Fibroblast of skin of right biceps (primary cell): Measurements from ENCODE around the gene KCNK13.
A peak's percentile ranks its signal among the peaks of the same experiment; 100 is the strongest.
"Not testable (repeated sequence)": the region's sequence is repeated elsewhere in the genome, so short reads cannot be mapped to it uniquely, and the experiment has no call there.

ENCODE experiments used
- DNase-seq: peaks from one replicate; pipeline ENCODE4 v3.0.0-alpha.2; 2013

The KCNK13 gene

DNA sequence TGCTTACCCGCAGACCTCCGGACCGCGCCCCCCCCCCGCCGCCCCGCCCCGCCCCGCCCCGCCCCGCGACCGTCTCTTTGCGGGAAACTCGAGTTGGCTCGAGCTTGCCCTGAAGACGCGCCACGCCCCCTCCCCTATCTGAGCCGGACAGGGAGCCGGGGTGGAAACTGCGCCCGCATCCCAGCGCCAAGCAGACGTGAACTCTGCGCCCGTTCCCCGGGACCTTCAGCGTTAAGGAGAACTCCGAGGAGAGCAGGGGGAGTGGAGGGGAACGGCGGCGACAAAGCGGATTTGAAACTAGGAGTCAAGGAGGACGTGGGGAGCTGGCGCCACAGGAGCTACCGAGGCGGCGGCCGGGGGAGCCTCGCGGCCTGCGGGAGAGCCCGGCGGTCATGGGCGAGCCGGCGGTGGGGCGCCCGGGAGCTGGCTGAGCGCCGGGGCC lies at the start of gene KCNK13:
KCNK13 (plus strand) TSS at position 310 of the 442 bp plus-strand sequence. CDS start 212 bp downstream, outside the sequence.
- peak; percentile 3 for DNase-seq

DNA sequence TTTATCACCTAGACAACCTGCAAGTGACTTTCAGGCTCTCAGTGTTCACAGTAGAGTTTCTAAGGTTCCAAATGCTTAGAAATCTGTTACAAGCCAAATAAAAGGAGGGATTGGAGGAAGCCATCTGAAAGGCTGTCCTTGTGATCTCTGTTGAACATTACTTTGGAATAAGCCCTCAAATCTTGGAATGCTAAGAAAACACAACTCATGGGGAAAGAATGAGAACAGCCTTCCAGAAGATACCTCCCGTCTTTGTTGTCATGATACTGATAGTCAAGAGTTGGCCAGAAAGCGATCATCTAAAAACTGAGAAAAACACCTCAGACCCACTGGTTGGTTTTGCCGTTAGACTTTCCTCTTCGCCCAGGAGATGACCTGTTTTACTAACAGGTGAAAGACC lies 44.4 kb upstream of the KCNK13 start:
- DNase-seq = peak; percentile 4

DNA sequence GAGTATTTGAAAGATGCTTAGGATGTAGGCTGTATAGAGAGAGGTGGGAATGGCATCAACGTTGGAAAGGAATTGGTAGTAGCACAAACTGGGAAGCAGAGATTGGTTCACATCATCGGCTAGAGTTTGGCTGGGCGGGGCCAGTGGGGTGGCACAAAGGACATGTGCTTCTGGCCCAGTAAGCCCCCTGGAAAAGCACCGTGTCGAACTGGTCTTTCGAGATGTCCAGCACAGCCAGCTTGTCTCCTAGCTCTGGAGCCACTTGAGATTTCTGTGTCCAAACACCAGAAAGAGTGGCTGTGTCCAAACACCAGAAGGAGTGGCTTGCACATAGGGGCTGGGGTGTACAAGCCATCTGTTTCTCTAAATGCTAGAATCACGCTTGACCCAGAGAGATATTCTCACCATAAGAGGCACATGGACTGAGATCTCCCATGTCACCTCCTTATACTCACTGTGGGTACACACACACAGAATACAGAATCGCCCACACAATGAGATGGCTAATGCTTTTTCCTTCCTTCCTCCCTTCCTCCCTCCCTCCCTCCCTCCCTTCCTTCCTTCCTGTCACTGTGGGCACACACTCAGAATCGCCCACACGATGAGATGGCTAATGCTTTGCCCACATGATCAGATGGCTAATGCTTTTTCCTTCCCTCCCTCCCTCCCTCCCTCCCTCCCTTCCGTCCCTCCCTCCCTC lies 41.8 kb upstream of the KCNK13 start:
- DNase-seq = no peak

DNA sequence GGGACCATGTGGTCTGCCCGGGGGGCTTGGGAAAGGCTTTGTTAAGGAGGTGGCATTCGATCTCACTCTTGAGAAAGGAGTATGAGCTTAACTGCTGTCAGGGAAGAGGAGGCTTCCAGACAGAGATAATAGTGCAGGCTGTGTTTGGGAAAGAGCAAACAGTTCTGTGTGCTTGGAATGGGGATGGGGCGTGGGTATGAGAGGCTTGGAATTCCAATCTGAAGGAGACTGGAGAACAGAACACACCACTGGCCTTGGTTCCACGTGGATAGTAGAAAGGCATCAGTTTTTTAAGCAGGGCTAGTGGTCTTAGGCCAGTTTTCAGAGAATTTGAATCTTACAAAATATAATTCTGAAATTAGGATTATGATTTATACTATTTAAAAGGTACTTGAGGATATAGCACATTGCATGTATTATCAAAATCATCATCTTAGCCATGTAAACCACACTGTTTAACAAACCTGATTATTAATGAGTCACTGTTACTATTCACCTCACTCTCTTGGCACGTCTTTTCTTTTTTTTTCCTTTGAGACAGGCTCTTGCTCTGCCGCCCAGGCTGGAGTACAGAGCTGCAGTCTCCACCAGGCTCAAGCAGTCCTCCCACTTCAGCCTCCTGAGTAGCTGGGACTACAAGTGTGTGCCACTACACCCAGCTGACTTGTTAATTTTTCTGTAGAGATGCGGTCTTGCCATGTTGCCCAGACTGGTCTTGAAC lies 38.5 kb upstream of the KCNK13 start:
- no peak for DNase-seq

DNA sequence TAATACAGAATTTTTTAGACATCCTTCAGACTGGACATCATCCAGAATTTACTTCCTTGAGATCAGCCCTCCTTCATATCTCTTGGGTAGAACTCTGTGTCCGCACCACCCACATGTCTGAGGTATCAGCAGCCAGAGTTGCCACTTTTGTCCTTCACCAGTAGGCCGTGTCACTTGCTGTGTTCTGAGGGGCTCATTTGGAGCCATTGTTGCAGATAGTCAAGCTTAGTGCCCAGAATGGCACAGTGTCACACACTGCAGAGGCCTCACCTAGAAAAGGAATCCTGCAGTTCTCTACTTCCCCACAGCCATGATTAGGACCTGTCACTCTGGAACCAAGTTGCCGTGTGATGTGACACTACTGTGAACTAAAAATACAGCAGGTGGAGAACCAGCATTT lies 36.9 kb upstream of the KCNK13 start:
- no peak for DNase-seq

DNA sequence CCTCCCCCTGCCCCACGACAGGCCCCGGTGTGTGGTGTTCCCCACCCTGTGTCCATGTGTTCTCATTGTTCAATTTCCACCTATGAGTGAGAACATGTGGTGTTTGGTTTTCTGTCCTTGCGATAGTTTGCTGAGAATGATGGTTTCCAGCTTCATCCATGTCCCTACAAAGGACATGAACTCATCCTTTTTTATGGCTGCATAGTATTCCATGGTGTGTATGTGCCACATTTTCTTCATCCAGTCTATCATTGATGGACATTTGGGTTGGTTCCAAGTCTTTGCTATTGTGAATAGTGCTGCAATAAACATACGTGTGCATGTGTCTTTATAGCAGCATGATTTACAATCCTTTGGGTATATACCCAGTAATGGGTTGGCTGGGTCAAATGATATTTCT lies 35.2 kb upstream of the KCNK13 start:
- not testable (repeated sequence) for DNase-seq

DNA sequence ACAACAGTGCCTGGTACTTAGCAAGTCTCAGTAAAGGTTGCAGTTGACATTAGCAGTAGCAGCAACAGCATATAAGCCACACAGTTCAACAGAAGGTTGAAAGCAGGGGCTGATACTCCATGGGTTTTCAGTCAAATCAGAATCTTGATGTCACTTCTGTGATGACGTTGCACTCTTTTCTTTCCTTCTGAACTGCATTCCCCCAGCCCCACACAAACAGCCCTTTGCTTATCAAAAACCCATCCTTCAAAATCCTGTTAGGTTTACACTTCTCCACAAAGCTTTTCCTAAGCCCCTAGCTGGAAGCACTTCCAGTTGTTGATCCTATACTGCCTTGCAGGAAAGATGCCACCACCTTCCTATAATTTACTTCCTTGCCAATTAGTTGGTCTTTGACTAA lies 34.0 kb upstream of the KCNK13 start:
- no peak for DNase-seq

DNA sequence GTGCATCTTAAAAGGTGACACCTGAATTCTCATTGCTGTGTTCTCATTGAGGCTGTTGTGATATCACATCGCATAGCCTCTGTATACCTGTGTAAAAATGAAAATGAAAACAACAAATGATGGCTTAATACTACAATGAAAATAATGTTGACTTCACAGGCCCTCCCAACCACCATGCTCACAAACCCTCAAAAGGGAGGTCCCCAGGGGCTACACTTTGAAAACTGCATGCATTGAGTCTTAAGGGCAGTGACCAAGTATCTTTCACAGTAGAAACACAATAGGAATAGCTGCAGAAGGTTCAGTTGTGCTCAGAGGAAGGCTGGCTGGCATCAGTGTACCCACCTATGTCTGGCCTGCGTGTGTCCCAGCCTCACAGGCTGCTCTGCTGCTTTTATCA lies 27.6 kb upstream of the KCNK13 start:
- DNase-seq = no peak

DNA sequence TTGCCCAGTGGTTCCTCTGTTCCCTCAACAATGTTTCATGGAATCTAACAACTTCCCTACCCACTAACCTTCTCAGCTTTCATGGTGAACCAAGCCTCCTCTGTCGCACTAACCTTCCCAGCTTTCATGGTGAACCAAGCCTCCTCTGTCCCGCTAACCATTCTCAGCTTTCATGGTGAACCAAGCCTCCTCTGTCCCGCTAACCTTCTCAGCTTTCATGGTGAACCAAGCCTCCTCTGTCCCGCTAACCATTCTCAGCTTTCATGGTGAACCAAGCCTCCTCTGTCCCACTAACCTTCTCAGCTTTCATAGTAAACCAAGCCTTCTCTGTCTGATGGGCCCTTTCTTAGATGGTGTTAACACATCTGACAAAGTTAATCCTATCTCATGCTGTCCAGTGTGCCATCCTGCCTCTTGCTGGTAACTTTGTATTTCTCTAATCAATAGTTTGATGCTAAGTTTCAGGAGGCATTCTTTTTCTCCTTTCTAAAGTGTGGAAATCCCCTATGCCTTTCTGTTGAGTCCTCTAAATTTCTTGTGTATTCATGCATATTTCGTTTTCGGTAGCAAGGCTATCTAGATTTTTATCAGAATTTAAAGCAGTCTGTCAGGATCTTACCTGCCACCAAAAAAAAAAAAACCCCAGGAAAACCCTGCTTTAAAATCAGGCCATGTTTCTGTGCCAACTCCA lies 26.8 kb upstream of the KCNK13 start:
- DNase-seq = no peak

DNA sequence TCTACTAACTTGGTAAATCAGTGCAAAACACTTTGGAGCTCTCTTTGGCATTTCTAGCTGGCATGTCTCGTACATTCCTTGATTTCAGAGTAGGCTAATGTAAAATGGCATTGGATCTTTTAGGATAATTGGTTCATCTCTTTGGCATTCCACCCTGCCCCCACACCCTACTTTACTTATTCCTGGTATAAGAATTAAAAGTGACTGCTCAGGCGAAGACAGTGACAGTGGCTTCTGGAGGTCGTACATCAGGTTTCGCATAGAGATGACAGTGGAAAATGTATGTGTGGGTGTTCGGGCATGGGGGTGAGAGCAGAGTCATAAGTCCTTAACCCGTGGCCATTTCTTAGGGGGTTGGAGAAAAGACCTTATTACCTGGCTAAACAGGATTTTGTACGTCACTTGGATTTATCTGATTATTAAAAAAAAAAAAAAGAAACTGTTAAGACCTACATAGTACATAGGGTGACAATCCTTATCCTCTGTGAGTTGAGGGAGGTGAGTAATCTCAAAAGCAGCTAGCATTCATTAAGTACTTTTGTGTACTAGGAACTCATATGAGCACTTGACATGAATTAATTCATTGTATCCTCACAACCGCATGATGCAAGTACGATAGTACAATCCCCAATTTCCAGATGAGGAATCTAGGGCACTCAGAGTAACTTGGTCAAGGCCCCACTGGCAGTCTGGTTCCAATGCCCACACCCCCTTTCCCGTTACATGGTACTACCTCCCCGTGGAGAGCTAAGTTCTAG lies 22.4 kb upstream of the KCNK13 start:
- peak; percentile 46 for DNase-seq

DNA sequence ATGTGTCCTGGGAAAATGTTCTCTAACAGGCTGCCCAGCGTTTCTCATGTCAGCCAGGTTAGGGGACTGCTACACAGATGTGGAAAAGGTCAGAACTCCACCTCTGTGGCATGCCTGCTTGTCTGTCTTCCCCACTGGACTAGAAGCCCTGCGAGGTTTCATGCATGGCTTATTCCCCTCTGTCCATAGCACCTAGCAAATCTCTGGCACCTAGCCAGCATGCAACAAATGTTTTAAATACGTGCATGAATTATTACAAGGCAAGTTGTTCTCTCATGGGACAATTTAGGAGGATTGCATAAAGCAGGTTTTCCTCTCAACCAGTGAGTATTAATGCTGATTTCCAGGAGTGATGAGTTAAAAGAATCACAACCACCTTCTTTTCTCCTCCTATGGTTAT lies 21.4 kb upstream of the KCNK13 start:
- DNase-seq = peak; percentile 5

DNA sequence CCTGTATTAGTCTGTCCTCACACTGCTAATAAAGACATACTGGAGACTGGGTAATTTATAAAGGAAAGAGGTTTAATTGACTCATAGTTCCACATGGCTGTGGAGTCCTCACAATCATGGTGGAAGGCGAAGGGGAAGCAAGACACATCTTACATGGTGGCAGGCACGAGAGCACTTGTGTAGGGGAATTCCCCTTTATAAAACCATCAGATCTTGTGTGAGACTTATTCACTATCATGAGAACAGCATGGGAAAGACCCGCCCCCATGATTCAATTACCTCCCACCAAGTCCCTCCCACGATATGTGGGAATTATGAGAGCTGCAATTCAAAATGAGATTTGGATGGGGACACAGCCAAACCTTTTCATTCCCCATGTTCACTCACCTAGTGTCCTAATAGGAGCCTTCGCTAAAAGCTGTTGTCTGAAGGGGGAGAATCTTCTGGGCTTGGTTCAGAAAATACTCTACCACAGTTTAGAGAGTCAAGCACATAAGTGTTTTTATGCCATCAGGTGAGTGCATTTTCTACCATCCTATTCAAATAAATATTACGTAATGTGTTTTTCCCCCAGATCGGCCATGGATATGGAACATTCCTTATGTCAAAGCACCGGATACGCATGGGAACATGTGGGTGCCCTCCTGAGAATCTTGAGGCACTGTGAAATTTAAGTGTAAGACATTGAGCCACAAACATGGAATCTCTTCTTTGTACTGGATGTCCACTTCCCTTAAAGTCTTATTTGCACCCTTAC lies 19.1 kb upstream of the KCNK13 start:
- DNase-seq = no peak

DNA sequence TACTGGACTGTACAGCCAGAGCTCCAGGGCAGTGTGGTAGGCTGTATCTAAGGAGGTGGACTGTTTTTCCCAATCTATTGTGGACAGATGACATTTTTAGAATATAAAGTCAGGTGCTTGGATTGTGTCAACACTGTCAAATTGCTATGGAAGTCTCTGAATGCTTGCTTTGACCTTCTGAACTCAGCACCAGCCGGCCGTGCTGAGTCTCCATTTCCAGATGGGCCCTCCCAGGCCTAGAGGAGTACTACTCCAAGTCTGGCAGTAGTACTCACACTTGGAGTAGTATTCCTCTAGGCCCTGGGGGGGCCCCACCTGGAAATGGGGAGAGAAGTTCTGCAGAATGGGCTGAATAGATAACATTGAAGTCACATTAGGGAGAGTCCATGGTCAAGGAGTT lies 16.2 kb upstream of the KCNK13 start:
- DNase-seq = no peak

DNA sequence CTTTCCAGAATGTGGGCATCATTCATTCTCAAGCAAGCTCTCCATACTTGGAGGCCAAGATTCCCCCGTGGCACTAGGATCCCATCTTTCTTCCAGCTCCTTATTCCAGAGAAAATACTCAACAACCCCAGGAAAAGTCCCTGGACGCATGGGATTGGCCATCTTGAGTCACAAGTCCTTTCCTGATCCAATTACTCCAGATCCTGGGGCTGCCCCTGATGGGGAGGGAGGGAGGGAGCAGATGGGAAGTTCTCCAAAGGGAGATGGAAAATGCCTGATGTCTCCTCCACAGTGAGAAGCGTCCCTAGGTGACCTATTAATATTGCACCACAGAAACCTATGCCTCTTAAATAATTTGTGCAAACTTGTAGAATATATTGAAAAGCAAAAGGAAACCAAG lies 12.4 kb upstream of the KCNK13 start:
- peak; percentile 4 for DNase-seq

DNA sequence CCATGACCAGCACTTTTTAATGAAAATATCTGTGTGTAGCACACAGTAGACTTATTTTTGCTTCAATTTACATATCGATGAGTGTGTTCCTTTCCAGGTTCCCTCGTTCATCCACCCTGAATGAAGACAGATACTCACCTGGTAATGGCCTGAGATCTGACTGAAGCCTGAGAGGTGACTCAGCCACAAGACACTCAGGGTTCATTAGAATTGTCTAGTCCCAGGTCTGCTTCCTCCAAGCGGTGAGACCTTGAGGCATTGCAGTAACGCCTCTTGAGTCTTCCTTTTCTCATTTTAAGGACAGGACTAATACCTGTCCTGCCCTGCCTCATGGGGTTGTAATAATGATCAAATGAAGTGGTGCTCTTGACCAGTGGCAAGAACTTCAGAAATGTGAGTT lies 11.5 kb upstream of the KCNK13 start:
- DNase-seq = no peak

DNA sequence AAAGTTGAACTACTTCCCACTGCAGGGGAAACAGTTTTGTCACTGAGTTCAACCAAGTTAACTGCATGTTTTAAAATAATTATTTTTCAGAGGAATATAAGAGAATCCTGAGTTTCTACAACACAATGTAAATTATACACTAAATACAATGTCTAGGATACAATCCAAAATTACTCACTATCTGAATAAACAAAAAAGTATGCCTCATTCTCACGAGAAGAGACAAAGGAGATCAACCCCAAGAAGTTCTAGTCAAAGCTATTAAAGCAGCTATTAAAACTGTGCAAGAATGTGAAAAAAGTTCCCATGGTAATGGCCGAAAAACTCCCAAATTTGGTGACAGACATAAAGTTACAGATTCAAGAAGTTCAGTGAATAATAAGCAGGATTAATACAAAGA lies 8.8 kb upstream of the KCNK13 start:
- peak; percentile 10 for DNase-seq

DNA sequence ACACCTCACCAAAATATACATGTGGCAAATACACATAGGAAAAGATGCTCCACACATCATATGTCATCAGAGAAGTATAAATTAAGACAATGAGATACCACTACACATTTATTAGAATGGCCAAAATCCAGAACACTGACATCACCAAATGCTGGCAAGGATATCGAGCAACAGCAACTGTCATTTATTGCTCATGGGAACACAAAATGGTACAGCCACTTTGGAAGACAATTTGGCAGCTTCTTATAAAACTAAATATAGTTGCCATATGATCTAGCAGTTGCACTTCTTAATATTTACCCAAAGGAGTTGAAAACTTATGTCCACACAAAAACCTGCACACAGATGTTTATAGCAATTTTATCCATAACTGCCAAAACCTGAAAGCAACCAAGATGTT lies 7.0 kb upstream of the KCNK13 start:
- DNase-seq = no peak

DNA sequence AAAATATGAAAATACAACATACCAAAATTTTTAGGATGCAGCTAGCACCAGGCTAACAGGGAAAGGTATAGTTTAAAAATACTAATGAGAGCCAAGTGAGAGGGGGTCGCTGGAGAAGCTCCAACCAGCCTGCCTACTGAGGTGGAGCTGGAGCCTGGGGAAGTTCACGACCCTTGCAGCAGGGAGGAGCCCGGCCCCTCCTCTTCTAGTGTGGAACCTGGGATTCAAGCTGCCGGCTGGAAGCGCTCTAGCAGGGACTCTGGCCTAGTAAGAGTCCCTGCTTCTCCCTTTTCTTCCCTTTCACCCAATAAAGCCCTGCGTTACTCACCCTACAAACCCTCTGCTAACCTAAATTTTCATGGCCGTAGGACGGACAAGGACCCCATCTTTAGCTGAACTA lies 5.0 kb upstream of the KCNK13 start:
- DNase-seq = no peak

DNA sequence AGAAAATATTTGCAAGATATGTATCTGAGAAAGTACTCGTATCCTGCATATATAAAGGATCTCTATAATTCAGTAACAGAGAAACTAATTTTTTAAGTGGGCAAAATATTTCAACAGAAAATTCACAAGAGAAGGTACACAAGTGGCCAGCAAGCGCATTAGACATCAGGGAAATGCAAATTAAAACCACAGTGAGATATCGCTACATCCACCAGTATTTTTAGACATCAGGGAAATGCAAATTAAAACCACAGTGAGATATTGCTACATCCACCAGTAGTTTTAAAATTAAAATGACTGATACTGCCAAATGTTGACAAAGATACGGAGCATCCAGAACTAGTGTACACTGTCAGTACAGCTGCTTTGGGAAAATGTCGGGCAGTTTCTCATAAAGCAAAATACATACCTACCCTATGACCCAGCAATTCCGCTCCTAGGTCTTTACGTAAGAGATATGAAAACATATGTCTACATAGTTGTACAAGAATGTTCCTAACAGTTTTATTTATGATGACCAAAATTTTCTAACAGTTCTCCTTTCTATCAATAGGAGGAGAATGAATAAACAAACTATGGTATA lies 2.8 kb upstream of the KCNK13 start:
- peak; percentile 9 for DNase-seq

DNA sequence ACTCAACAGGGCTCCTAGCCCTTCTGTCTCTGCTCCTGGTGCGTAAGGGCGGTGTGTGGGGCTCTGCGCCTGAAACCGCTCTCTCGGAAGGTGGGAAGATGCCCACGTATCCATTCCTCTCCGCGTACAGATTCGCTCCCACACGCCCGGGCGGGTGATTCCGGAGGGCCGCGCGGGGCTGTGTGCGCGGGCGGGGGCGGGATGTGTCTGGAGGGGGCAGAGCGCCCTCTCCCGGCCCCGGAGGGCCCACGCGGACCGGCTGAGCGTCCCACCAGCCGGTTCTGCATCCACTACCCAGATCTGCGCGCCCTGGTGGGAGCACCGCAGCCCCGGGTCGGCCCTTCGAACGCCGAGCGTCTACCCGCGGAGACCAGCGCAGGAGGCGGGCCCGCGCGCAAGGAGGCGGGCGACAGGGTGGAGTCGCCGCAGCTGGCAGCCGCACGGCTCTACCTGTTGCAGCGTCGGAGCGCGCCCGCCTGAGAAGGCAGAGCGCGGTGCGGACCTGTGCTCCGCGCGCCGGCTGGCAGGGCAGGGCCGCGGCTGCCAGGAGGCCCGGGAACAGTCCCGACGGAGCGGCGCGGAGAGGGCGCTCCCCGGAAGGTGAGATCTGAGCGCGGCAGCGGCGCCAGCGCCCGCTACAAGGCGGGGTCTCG lies 1.4 kb upstream of the KCNK13 start:
- peak; percentile 42 for DNase-seq

DNA sequence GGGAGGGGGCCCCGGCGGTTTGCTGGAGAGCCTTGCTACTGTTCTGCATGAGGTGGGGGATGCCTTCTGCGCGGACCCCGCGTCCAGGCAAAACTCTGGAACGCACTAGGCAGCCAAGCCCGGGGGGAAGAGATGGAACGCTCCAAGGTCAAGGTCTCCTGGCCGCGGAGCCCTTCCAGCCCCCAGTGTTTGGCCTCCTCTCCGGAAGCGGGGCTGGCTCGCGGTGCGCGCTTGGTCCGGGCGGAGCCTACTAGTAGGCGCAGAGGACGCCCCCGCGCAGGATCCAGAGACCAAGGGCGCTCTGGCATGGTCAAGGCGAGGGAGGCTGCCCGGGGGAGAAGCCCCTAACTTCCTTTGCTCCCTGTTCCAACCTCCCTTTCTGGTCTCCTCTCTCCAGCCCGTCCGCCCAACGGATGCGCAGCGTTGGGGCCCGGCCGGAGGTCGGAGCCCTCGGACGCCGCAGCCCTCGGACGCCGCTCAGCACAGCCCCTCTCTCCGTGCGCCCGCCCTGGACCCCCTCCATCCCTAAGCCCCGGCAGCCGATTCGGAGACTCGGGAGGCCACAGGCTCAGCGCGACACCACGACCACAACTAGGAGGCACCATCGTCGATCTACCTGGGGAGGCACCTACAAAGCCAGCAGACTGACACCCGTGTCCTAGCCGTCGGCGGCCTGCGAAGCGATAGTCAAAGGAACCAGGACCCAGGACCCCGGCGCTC lies 669 bp upstream of the KCNK13 start:
- DNase-seq = no peak
